Gastroesophageal sphincter (tissue), 4 donors: ENCODE results near the gene FBXO15. TPM values are rescaled to one million over a fixed set of nuclear protein-coding genes. Genes with fewer than 3 reads are reported as not detected.

Source experiments
- ATAC-seq: fragments of 150-250 bp; one replicate; pipeline ENCODE4 v1.9.1; 2016; ENCODE audit warnings: mild to moderate bottlenecking, moderate library complexity
- H3K27ac ChIP-seq, 4 donors: fragments of 200-600 bp; sonication (generic) in 3 of 4; 1 replicate in 3 of 4; 2 replicates in 1 of 4; pipeline ENCODE4 v1.5.1; 2016 to 2019
- H3K27me3 ChIP-seq: fragments of 200-600 bp; sonication (generic); one replicate; pipeline ENCODE4 v1.5.1; 2019
- H3K36me3 ChIP-seq, 2 donors: fragments of 200-600 bp; sonication (generic); one replicate each; pipeline ENCODE4 v1.5.1; 2019; ENCODE audit warnings: control low read depth in 1 of 2
- H3K4me1 ChIP-seq, 3 donors: fragments of 200-600 bp; sonication (generic); 1 replicate in 2 of 3; 2 replicates in 1 of 3; pipeline ENCODE4 v1.5.1; 2016 to 2019; ENCODE audit warnings: control low read depth in 2 of 3
- H3K4me3 ChIP-seq, 2 donors: fragments of 200-600 bp; sonication (generic); one replicate each; pipeline ENCODE4 v1.5.1; 2019; ENCODE audit warnings: mild to moderate bottlenecking in 1 of 2, moderate library complexity in 1 of 2
- H3K9me3 ChIP-seq, 3 donors: fragments of 200-600 bp; sonication (generic); one replicate each; pipeline ENCODE4 v1.5.1; 2017 to 2019; ENCODE audit warnings: control low read depth in 2 of 3
- EP300 ChIP-seq: sonication (generic); formaldehyde crosslinking; IDR thresholded peaks from one replicate; pipeline ENCODE4 v1.6.1; 2017; ENCODE audit warnings: antibody characterized with exemption, mild to moderate bottlenecking
- POLR2A ChIP-seq, 2 donors: fragments of 450-650 bp; IDR thresholded peaks; one replicate each; pipeline ENCODE4 v1.6.1; 2017; ENCODE audit warnings: antibody characterized with exemption in 2 of 2, mild to moderate bottlenecking in 2 of 2, moderate library complexity in 1 of 2
- POLR2AphosphoS5 ChIP-seq: sonication (generic); formaldehyde crosslinking; IDR thresholded peaks from one replicate; pipeline ENCODE4 v1.6.1; 2017; ENCODE audit warnings: antibody characterized with exemption
- WGBS, 2 donors: methylation state at CpG; one replicate each; pipeline ENCODE4 v1.1.5; 2018; ENCODE audit warnings: low coverage in 1 of 2; 5-methylcytosine and 5-hydroxymethylcytosine counted together
- total RNA-seq, 4 donors: library from RNA; depleted of rRNA; stranded (reverse); fragments of >200 nt; gene quantifications; one replicate each; pipeline ENCODE4 v1.1.0, GENCODE V29; 2016
- TF ChIP-seq, protein P1 (sequence below), 4 experiments: fragments of 200-600 bp in 2 of 4; fragments of 450-650 bp in 2 of 4; sonication (generic) in 1 of 4; IDR thresholded peaks; one replicate each; pipeline ENCODE4 v1.5.1; 2017 to 2019; ENCODE audit warnings: antibody characterized with exemption in 4 of 4, mild to moderate bottlenecking in 2 of 4, moderate library complexity in 2 of 4

Gene FBXO15
- total RNA-seq, 4 donors from 2014 or later: 0.27 TPM; not detected in 3

- no peaks in the 10 kb centered on the region for H3K36me3 ChIP-seq
- no peak for ATAC-seq
- 81 to 90% methylated on average over 12 to 16 of the region's 27 CpGs for WGBS, 2 donors
- no peak overlapping the region for H3K4me3 ChIP-seq
- H3K4me1 ChIP-seq: no peaks in the 10 kb centered on the region
- no peak overlapping the region for H3K27ac ChIP-seq
- TF ChIP-seq EP300 (no peak), POLR2AphosphoS5 (no peak), POLR2A (IDR thresholded peaks at IDR 0.05) (no peak)
- TF ChIP-seq, protein P1, sequence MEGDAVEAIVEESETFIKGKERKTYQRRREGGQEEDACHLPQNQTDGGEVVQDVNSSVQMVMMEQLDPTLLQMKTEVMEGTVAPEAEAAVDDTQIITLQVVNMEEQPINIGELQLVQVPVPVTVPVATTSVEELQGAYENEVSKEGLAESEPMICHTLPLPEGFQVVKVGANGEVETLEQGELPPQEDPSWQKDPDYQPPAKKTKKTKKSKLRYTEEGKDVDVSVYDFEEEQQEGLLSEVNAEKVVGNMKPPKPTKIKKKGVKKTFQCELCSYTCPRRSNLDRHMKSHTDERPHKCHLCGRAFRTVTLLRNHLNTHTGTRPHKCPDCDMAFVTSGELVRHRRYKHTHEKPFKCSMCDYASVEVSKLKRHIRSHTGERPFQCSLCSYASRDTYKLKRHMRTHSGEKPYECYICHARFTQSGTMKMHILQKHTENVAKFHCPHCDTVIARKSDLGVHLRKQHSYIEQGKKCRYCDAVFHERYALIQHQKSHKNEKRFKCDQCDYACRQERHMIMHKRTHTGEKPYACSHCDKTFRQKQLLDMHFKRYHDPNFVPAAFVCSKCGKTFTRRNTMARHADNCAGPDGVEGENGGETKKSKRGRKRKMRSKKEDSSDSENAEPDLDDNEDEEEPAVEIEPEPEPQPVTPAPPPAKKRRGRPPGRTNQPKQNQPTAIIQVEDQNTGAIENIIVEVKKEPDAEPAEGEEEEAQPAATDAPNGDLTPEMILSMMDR (IDR thresholded peaks at IDR 0.05): no peak
- no peaks in the 10 kb centered on the region for H3K9me3 ChIP-seq
- peaks cover 28% of the 10 kb centered on the region for H3K27me3 ChIP-seq
These were observed 25.2 kb upstream of the FBXO15 start for GRCh38 chr18:74172697-74173433.

DNA sequence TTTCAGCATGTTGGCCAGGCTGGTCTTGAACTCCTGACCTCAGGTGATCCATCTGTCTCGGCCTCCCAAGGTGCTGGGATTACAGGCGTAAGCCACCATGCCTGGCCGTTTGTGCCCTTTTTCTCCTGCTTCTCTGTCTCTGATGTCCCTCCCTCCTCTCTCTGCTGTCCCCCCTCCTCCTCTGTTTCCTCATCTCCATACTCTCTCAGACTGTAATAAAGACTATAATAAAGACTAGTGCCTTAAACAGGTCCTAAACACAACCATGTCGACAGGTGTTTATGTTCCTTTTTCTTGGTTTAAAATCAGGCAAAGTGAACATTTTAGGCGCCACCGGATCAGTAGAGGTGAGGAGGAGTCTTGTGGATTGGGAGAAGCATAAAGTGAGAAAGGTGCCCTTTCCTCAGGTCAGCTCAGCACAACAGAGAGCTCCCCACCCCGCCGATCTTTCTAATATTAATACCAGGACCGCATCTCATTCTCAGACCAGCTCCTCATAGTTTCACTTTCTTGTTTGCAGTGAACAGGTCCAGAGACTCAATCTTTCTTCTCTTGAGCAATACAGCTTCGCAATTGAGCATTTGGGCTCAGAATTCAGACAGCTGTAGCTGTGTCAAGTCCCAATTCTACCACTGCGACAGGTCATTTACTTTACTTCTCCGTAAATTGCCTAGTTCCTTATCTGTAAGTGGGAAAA is 24.4 kb upstream of the FBXO15 start:
- Histone ChIP-seq H3K36me3 (no peaks in the 10 kb centered on the region), H3K4me3 (peak overlapping the region in 1 of 2 donors; percentile 24), H3K27me3 (peaks cover 26% of the 10 kb centered on the region), H3K9me3 (no peaks in the 10 kb centered on the region), H3K4me1 (no peaks in the 10 kb centered on the region), H3K27ac (no peak overlapping the region)
- TF ChIP-seq POLR2A (IDR thresholded peaks at IDR 0.05) (no peak), POLR2AphosphoS5 (no peak), EP300 (no peak)
- TF ChIP-seq, protein P1 (IDR thresholded peaks at IDR 0.05): no peak
- WGBS, 2 donors: 48 to 56% methylated on average over 7 to 12 of the region's 12 CpGs
- no peak for ATAC-seq

GRCh38 chr18:74166386-74166785 is 18.8 kb upstream of the FBXO15 start:
- Histone ChIP-seq H3K27me3 (no peaks in the 10 kb centered on the region), H3K27ac (no peak overlapping the region), H3K4me1 (no peaks in the 10 kb centered on the region), H3K9me3 (no peaks in the 10 kb centered on the region), H3K4me3 (no peak overlapping the region), H3K36me3 (peaks cover 0 to 12% of the 10 kb centered on the region in 2 donors)
- WGBS, 2 donors: 30 to 32% methylated on average over 5 to 7 of the region's 7 CpGs
- no peak for ATAC-seq
- TF ChIP-seq POLR2A (IDR thresholded peaks at IDR 0.05) (no peak), POLR2AphosphoS5 (no peak), EP300 (no peak)
- TF ChIP-seq, protein P1 (IDR thresholded peaks at IDR 0.05): no peak

DNA sequence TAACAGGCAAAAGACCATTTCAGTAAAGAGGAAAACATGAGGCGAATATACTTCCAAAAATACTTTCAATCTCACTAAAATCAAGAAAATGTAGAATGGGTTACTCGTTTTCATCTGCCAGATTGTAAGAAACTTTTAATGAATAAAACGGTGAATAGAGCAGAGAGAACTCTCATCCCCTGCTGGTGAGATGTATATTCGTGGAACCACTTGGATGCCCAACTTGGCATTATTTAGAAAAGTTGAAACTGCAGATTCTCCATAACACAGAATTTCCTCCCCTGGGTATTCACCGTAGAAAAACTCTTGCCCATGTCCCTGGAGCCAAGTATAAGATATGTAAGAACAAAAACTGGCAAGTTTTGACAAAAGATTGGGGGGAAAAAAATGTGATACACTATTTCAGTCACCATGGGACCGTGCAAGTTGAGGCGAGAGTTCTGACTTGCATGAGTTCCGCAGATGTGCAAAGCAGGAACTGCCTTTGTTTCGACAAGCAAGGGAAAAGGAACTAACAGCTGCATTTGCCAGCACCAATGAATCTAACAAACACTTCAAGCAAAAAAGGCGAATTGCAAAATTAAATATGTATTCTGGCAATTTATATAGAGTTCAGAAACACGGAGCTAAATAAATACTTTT is 15.5 kb upstream of the FBXO15 start:
- TF ChIP-seq POLR2AphosphoS5: no peak
- TF ChIP-seq POLR2A (IDR thresholded peaks at IDR 0.05): no peak
- TF ChIP-seq EP300: no peak
- TF ChIP-seq, protein P1 (IDR thresholded peaks at IDR 0.05): no peak
- no peaks in the 10 kb centered on the region for H3K4me1 ChIP-seq
- no peaks in the 10 kb centered on the region for H3K9me3 ChIP-seq
- no peaks in the 10 kb centered on the region for H3K27me3 ChIP-seq
- no peak for ATAC-seq
- H3K36me3 ChIP-seq: peaks cover 0 to 44% of the 10 kb centered on the region in 2 donors
- 67 to 75% methylated on average over 6 to 11 of the region's 11 CpGs for WGBS, 2 donors
- H3K27ac ChIP-seq: no peak overlapping the region
- H3K4me3 ChIP-seq: no peak overlapping the region
